GM21786 (cell line): ENCODE data around the gene RAB1B.
"Not testable (repeated sequence)": the region's sequence is repeated elsewhere in the genome, so short reads cannot be mapped to it uniquely, and the experiment has no call there.

Source experiments
- ATAC-seq: cut with Tn5 transposase; IDR thresholded peaks from one replicate; pipeline ENCODE4 v1.9.1; 2021; ENCODE audit not compliant: unreplicated experiment

Gene RAB1B

GRCh38 chr11:66239511-66239910 is 28.9 kb upstream of the RAB1B start:
- ATAC-seq = no peak

GRCh38 chr11:66239998-66240780 is 28.2 kb upstream of the RAB1B start:
- ATAC-seq = no peak

- ATAC-seq = no peak
Observed at GRCh38 chr11:66240781-66241136, 27.7 kb upstream of the RAB1B start.

- no peak for ATAC-seq
Observed at GRCh38 chr11:66242095-66242765, 26.2 kb upstream of the RAB1B start.

- ATAC-seq = no peak
Observed at GRCh38 chr11:66243782-66244535, 24.5 kb upstream of the RAB1B start.

GRCh38 chr11:66247295-66247694 is 21.1 kb upstream of the RAB1B start:
- no peak for ATAC-seq

- no peak for ATAC-seq
Observed at GRCh38 chr11:66247801-66248200, 20.6 kb upstream of the RAB1B start.

- no peak for ATAC-seq
Observed at GRCh38 chr11:66248903-66249302, 19.5 kb upstream of the RAB1B start.

- no peak for ATAC-seq
Observed at GRCh38 chr11:66251809-66252208, 16.6 kb upstream of the RAB1B start.

GRCh38 chr11:66253081-66253480 is 15.4 kb upstream of the RAB1B start:
- ATAC-seq = not testable (repeated sequence)

- no peak for ATAC-seq
Observed at GRCh38 chr11:66258473-66258893, 10.0 kb upstream of the RAB1B start.

GRCh38 chr11:66259225-66259624 is 9.2 kb upstream of the RAB1B start:
- ATAC-seq = no peak

- no peak for ATAC-seq
Observed at GRCh38 chr11:66259956-66260355, 8.5 kb upstream of the RAB1B start.

GRCh38 chr11:66261578-66261977 is 6.9 kb upstream of the RAB1B start:
- no peak for ATAC-seq

GRCh38 chr11:66262191-66262590 is 6.2 kb upstream of the RAB1B start:
- no peak for ATAC-seq

GRCh38 chr11:66262696-66263095 is 5.7 kb upstream of the RAB1B start:
- no peak for ATAC-seq

- ATAC-seq = no peak
Observed at GRCh38 chr11:66263231-66263630, 5.2 kb upstream of the RAB1B start.

- ATAC-seq = no peak
Observed at GRCh38 chr11:66263785-66264184, 4.7 kb upstream of the RAB1B start.

- no peak for ATAC-seq
Observed at GRCh38 chr11:66264383-66264782, 4.1 kb upstream of the RAB1B start.

- no peak for ATAC-seq
Observed at GRCh38 chr11:66264914-66265313, 3.5 kb upstream of the RAB1B start.

GRCh38 chr11:66265531-66266377 is 2.7 kb upstream of the RAB1B start:
- no peak for ATAC-seq
